K562 (cell line): ENCODE data around the gene DCAF4L1. TPM values are rescaled to one million over a fixed set of nuclear protein-coding genes. Genes with fewer than 3 reads are reported as not detected.

Experiments
- ATAC-seq: fragments of 200-7000 bp; cut with Tn5 transposase; 3 replicates; pipeline ENCODE4 v1.9.1; 2020; ENCODE audit warnings: moderate library complexity
- BruUV-seq: library from RNA; stranded (reverse); fragments of 400-500 nt; replicated peaks from 2 replicates; lab custom pipeline; 2021; lab: Mats Ljungman, UMichigan
- CTCF ChIA-PET: fragments of 300-600 bp; formaldehyde crosslinking; extraction: SDS; loops from one replicate; lab custom pipeline; 2021; ENCODE audit warnings: low intra/inter-chr PET ratio; lab: Yijun Ruan, JAX
- POLR2A ChIA-PET: fragments of 300-600, 350-650 bp; sonication (Branson Sonifier 250); formaldehyde crosslinking; extraction: SDS; loops from one replicate; lab custom pipeline; 2021; ENCODE audit warnings: antibody characterized with exemption, inconsistent platforms; lab: Yijun Ruan, JAX
- DNase-seq, 4 experiments: peaks; one replicate each; pipeline versions ENCODE4 v3.0.0 to v3.0.0-alpha.2; 2011 to 2018; ENCODE audit warnings: low spot score in 3 of 4, mixed read lengths in 3 of 4; ENCODE audit errors: extremely low read depth in 1 of 4
- FAIRE-seq: peaks from 2 replicates; lab custom pipeline; 2011; peaks lifted over from hg19 to GRCh38; lab: Jason Lieb, UNC
- H2AFZ ChIP-seq: 2 replicates; pipeline ENCODE4 v1.6.0; 2011; ENCODE audit warnings: low read depth, low read length, control low read depth, inconsistent platforms
- H3K27ac ChIP-seq: fragments of 200-600 bp; 3 replicates; pipeline ENCODE4 v1.8.0; 2011; ENCODE audit warnings: low read depth, mild to moderate bottlenecking, control low read depth, inconsistent platforms, low read length, moderate library complexity, mixed read lengths; ENCODE audit errors: extremely low read depth
- H3K27me3 ChIP-seq, 2 experiments: fragments of 300-600 bp in 1 of 2; 2 replicates in 1 of 2; 3 replicates in 1 of 2; pipeline versions ENCODE4 v1.6.0 to v1.8.0; 2011; ENCODE audit warnings: inconsistent platforms in 2 of 2, low read length in 2 of 2, mild to moderate bottlenecking in 1 of 2, mixed read lengths in 1 of 2, moderate library complexity in 1 of 2; ENCODE audit not compliant: control insufficient read depth in 2 of 2, insufficient read depth in 2 of 2
- H3K36me3 ChIP-seq: fragments of 300-600 bp; 3 replicates; pipeline ENCODE4 v1.8.0; 2011; ENCODE audit warnings: mild to moderate bottlenecking, low read length, inconsistent platforms; ENCODE audit not compliant: control insufficient read depth, insufficient read depth
- H3K4me1 ChIP-seq, 2 experiments: fragments of 200-600 bp in 1 of 2; replicated peaks in 1 of 2; 2 replicates in 1 of 2; 3 replicates in 1 of 2; pipeline versions ENCODE4 v1.5.1 to v1.8.0; 2011; ENCODE audit warnings: inconsistent platforms in 2 of 2, low read length in 2 of 2, mild to moderate bottlenecking in 1 of 2, mixed read lengths in 1 of 2, moderate library complexity in 1 of 2; ENCODE audit not compliant: control insufficient read depth in 2 of 2, insufficient read depth in 2 of 2
- H3K4me2 ChIP-seq: 2 replicates; pipeline ENCODE4 v1.6.1; 2011; ENCODE audit warnings: low read length, control low read depth, inconsistent platforms, mixed read lengths; ENCODE audit not compliant: insufficient read depth
- H3K4me3 ChIP-seq: fragments of 200-600 bp; sonication (generic), shearing (Covaris generic); 2 replicates; pipeline ENCODE4 v1.5.1; 2016; ENCODE audit warnings: control low read depth, inconsistent platforms
- H3K79me2 ChIP-seq: fragments of 200-600 bp; 3 replicates; pipeline ENCODE4 v1.8.0; 2011; ENCODE audit warnings: low read length, inconsistent platforms; ENCODE audit not compliant: control insufficient read depth, insufficient read depth
- H3K9ac ChIP-seq, 2 experiments: 2 replicates each; pipeline versions ENCODE4 v1.6.0 to v1.6.1; 2011; ENCODE audit warnings: low read depth in 2 of 2, low read length in 2 of 2, control low read depth in 1 of 2, inconsistent platforms in 1 of 2, mild to moderate bottlenecking in 1 of 2, mixed read lengths in 1 of 2; ENCODE audit not compliant: insufficient read depth in 1 of 2
- H3K9me1 ChIP-seq: one replicate; pipeline ENCODE4 v1.6.0; 2011; ENCODE audit warnings: inconsistent platforms, mild to moderate bottlenecking, low read length, moderate library complexity; ENCODE audit not compliant: control insufficient read depth, insufficient read depth
- H3K9me3 ChIP-seq: replicated peaks from 2 replicates; pipeline ENCODE4 v1.5.1; 2011; ENCODE audit warnings: low read depth, low read length, inconsistent platforms; ENCODE audit not compliant: control insufficient read depth, insufficient read depth
- H4K20me1 ChIP-seq: replicated peaks from 2 replicates; pipeline ENCODE4 v1.6.1; 2011; ENCODE audit warnings: low read length, inconsistent platforms, mixed read lengths; ENCODE audit not compliant: control insufficient read depth, insufficient read depth
- ELF4 ChIP-seq: fragments of 450-650 bp; formaldehyde crosslinking; IDR thresholded peaks from 2 replicates; pipeline ENCODE4 v1.4.0; 2022; ENCODE audit warnings: missing genetic modification characterization
- HNRNPL ChIP-seq: fragments of 200-400 bp; formaldehyde crosslinking; IDR thresholded peaks from 2 replicates; pipeline ENCODE4 v1.6.1; 2017; ENCODE audit warnings: low read depth, mild to moderate bottlenecking, low read length
- NFE2 ChIP-seq: IDR thresholded peaks from 2 replicates; pipeline ENCODE4 v1.6.1; 2014; ENCODE audit warnings: antibody characterized with exemption, low read depth
- PHTF2 ChIP-seq: fragments of 250-450 bp; sonication (Bioruptor Pico); IDR thresholded peaks from 2 replicates; pipeline ENCODE4 v1.5.0; 2021; ENCODE audit warnings: mild to moderate bottlenecking
- TAF9B ChIP-seq: fragments of 450-650 bp; IDR thresholded peaks from 2 replicates; pipeline ENCODE4 v1.6.1; 2018; ENCODE audit warnings: mild to moderate bottlenecking; ENCODE audit not compliant: partially characterized antibody
- ZNF175 ChIP-seq: fragments of 200-800 bp; sonication (Bioruptor generic); IDR thresholded peaks from 2 replicates; pipeline ENCODE4 v1.6.1; 2016; ENCODE audit warnings: low read depth, mild to moderate bottlenecking, missing genetic modification characterization, missing compliant biosample characterization
- ZNF274 ChIP-seq: IDR thresholded peaks from 2 replicates; pipeline ENCODE4 v1.6.1; 2011; ENCODE audit warnings: low read depth, mild to moderate bottlenecking, low read length, moderate library complexity, borderline replicate concordance
- ZNF3 ChIP-seq: fragments of 250-450 bp; sonication (Bioruptor Pico); IDR thresholded peaks from 2 replicates; pipeline ENCODE4 v1.5.0; 2021; ENCODE audit warnings: mild to moderate bottlenecking, moderate library complexity
- ZNF551 ChIP-seq: fragments of 250-450 bp; sonication (Bioruptor Pico); IDR thresholded peaks from 2 replicates; pipeline ENCODE4 v1.5.0; 2021; ENCODE audit warnings: mild to moderate bottlenecking, moderate library complexity
- in situ Hi-C: fragments of 300-500 bp; cut with MboI; formaldehyde crosslinking; loops from 4 replicates; pipeline ENCODE4 v1.15.0; 2018; ENCODE audit warnings: inconsistent platforms, mixed read lengths
- intact Hi-C: fragments of 100-400 bp; cut with micrococcal nuclease; formaldehyde crosslinking; loops from 2 replicates; pipeline ENCODE4 v1.14.2; 2022
- polyA plus RNA-seq, 8 experiments: library from polyadenylated mRNA; depleted of rRNA in 4 of 8; stranded (reverse) in 5 of 8; unstranded in 3 of 8; fragments of >200 nt; fragmentation: Nextera tagmentation in 2 of 8; fragmentation: Illumina TruSeq in 1 of 8; extraction: Ambion mirVana in 2 of 8; extraction: Trizol in 1 of 8; gene quantifications; 2 replicates each; pipeline versions ENCODE4 v1.2.1 to v1.2.3, GENCODE V29; 2011 to 2014; ENCODE audit warnings: inconsistent platforms in 1 of 8, missing spikeins in 1 of 8
- total RNA-seq, 7 experiments: library from RNA; depleted of rRNA in 6 of 7; stranded (reverse); fragments of >200 nt in 6 of 7; fragmentation: Illumina TruSeq in 2 of 7; extraction: Trizol in 2 of 7; gene quantifications; 2 replicates each; pipeline versions ENCODE4 v1.2.1 to v1.2.3, GENCODE V29; 2011 to 2021; ENCODE audit warnings: low replicate concordance in 1 of 7

Gene DCAF4L1
- total and polyA plus RNA-seq, 9 of the 15 experiments (the other 6 are each of a cell fraction or from before 2014, with no cell fraction given): 0.17 to 0.64 (median 0.36) TPM

GRCh38 chr4:41940834-41941233 is 40.7 kb upstream of the DCAF4L1 start:
- Histone ChIP-seq H4K20me1 (no peaks in the 10 kb centered on the region), H3K9me1 (no peaks in the 10 kb centered on the region), H3K79me2 (peaks cover 61% of the 10 kb centered on the region), H3K4me1 (peaks cover 3 to 6% of the 10 kb centered on the region in 2 experiments; a peak in 3 of 5 replicates), H3K9me3 (no peaks in the 10 kb centered on the region), H3K4me3 (no peak overlapping the region), H2AFZ (no peak overlapping the region), H3K36me3 (peaks cover 84% of the 10 kb centered on the region), H3K4me2 (no peak overlapping the region), H3K9ac (no peak overlapping the region), H3K27me3 (no peaks in the 10 kb centered on the region), H3K27ac (no peak overlapping the region)
- ChIA-PET POLR2A (interaction anchor here (1.0 kb wide), 1 partner anchor 11 kb away, joined by 3 read pairs; no protein-coding TSS in a partner anchor), CTCF (no interaction called here)
- intact Hi-C loops (no loop called here), in situ Hi-C loops (no loop called here)
- TF ChIP-seq NFE2: no peak
- no peak for TF ChIP-seq HNRNPL
- no peak for TF ChIP-seq ZNF175
- no peak for TF ChIP-seq TAF9B
- TF ChIP-seq ZNF274: no peak
- TF ChIP-seq ZNF3 (CRISPR knock-in tag): no peak
- TF ChIP-seq ELF4 (CRISPR knock-in tag): no peak
- no peak for TF ChIP-seq ZNF551 (CRISPR knock-in tag)
- no peak for TF ChIP-seq PHTF2 (CRISPR knock-in tag)
- BruUV-seq: no TSS peak
- no peak for ATAC-seq
- no peak for DNase-seq
- FAIRE-seq: no peak
